HG02623 (cell line): Measurements from ENCODE around the gene ALPL.
"Not testable (repeated sequence)": the region's sequence is repeated elsewhere in the genome, so short reads cannot be mapped to it uniquely, and the experiment has no call there.

Experiments
- ATAC-seq: cut with Tn5 transposase; IDR thresholded peaks from one replicate; pipeline ENCODE4 v1.9.1; 2021; ENCODE audit warnings: moderate library complexity; ENCODE audit not compliant: unreplicated experiment

Gene ALPL

GRCh38 chr1:21509351-21510112 lies at the start of gene ALPL:
ALPL (plus strand) TSS chr1:21509423; CDS start chr1:21554082, 44,659 bp downstream.
- no peak for ATAC-seq

- ATAC-seq: not testable (repeated sequence)
These were observed 44.1 kb upstream of the ALPL start for GRCh38 chr1:21465127-21465526.

- not testable (repeated sequence) for ATAC-seq
These were observed 41.3 kb upstream of the ALPL start for GRCh38 chr1:21467946-21468345.

- no peak for ATAC-seq
These were observed 40.6 kb upstream of the ALPL start for GRCh38 chr1:21468599-21468998.

- no peak for ATAC-seq
These were observed 39.6 kb upstream of the ALPL start for GRCh38 chr1:21469581-21469980.

GRCh38 chr1:21472861-21473260 lies 36.4 kb upstream of the ALPL start:
- no peak for ATAC-seq

- no peak for ATAC-seq
These were observed 30.9 kb upstream of the ALPL start for GRCh38 chr1:21478356-21478755.

GRCh38 chr1:21483881-21484280 lies 25.3 kb upstream of the ALPL start:
- not testable (repeated sequence) for ATAC-seq

GRCh38 chr1:21489146-21489545 lies 20.1 kb upstream of the ALPL start:
- ATAC-seq: no peak

- no peak for ATAC-seq
These were observed 18.3 kb upstream of the ALPL start for GRCh38 chr1:21490774-21491487.

- no peak for ATAC-seq
These were observed 17.5 kb upstream of the ALPL start for GRCh38 chr1:21491488-21492355.

GRCh38 chr1:21492356-21492625 lies 16.9 kb upstream of the ALPL start:
- ATAC-seq: no peak

- no peak for ATAC-seq
These were observed 15.0 kb upstream of the ALPL start for GRCh38 chr1:21494196-21494595.

- ATAC-seq: no peak
These were observed 13.9 kb upstream of the ALPL start for GRCh38 chr1:21495225-21495820.

GRCh38 chr1:21496063-21496462 lies 13.2 kb upstream of the ALPL start:
- ATAC-seq: no peak

GRCh38 chr1:21496886-21497285 lies 12.3 kb upstream of the ALPL start:
- ATAC-seq: no peak

- no peak for ATAC-seq
These were observed 11.7 kb upstream of the ALPL start for GRCh38 chr1:21497466-21498061.

- no peak for ATAC-seq
These were observed 9.8 kb upstream of the ALPL start for GRCh38 chr1:21499283-21499950.

- ATAC-seq: no peak
These were observed 5.4 kb upstream of the ALPL start for GRCh38 chr1:21503706-21504377.

GRCh38 chr1:21506804-21507203 lies 2.4 kb upstream of the ALPL start:
- no peak for ATAC-seq
